Adrenal gland (tissue), 5 donors: ENCODE measurements around the gene DDAH2.

ENCODE experiments used
- POLR2A ChIP-seq, 2 donors: fragments of 450-650 bp; IDR thresholded peaks; one replicate each; pipeline ENCODE4 v1.6.1; 2017; ENCODE audit warnings: antibody characterized with exemption in 2 of 2, mild to moderate bottlenecking in 2 of 2, moderate library complexity in 1 of 2
- TF ChIP-seq, protein P1 (sequence below), 6 experiments: fragments of 450-650 bp in 4 of 6; fragments of 200-600 bp in 2 of 6; sonication (generic) in 1 of 6; IDR thresholded peaks; 1 replicate in 5 of 6; 2 replicates in 1 of 6; pipeline versions ENCODE4 v1.5.1 to v1.8.0; 2016 to 2021; ENCODE audit warnings: antibody characterized with exemption in 6 of 6, mild to moderate bottlenecking in 2 of 6, moderate library complexity in 1 of 6
- donor health status: DM: no; HTN: no; CAD: no.

DNA sequence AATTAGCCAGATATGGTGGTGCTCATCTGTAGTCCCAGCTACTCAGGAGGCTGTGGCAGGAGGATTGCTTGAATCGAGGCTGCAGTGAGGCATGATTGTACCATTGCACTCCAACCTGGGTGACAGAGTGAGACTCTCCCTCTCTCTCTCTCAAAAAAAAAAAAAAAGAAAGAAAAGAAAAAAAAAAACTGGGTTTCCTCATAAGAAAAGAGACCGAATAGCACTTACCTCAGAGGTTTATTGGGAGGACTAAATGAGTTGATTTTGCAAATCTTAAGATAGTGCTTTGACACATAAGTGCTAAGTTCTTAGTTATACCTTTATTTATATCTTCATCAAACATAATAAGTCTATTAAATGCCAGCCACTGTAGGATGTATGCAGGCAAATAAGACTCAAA is 41.8 kb upstream of the DDAH2 start:
- TF ChIP-seq, protein P1, sequence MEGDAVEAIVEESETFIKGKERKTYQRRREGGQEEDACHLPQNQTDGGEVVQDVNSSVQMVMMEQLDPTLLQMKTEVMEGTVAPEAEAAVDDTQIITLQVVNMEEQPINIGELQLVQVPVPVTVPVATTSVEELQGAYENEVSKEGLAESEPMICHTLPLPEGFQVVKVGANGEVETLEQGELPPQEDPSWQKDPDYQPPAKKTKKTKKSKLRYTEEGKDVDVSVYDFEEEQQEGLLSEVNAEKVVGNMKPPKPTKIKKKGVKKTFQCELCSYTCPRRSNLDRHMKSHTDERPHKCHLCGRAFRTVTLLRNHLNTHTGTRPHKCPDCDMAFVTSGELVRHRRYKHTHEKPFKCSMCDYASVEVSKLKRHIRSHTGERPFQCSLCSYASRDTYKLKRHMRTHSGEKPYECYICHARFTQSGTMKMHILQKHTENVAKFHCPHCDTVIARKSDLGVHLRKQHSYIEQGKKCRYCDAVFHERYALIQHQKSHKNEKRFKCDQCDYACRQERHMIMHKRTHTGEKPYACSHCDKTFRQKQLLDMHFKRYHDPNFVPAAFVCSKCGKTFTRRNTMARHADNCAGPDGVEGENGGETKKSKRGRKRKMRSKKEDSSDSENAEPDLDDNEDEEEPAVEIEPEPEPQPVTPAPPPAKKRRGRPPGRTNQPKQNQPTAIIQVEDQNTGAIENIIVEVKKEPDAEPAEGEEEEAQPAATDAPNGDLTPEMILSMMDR (IDR thresholded peaks at IDR 0.05): no peak
- no peak for TF ChIP-seq POLR2A (IDR thresholded peaks at IDR 0.05)
